SK-N-SH (cell line): ENCODE data around the gene LCE3E. TPM values are rescaled to one million over a fixed set of nuclear protein-coding genes. Genes with fewer than 3 reads are reported as not detected.

Experiments
- CTCF ChIA-PET: fragments of 300-600, 350-600 bp; formaldehyde crosslinking; extraction: SDS; loops from one replicate; lab custom pipeline; 2021; lab: Yijun Ruan, JAX
- POLR2A ChIA-PET: fragments of 350-600 bp; sonication (Branson Sonifier 250); formaldehyde crosslinking; extraction: SDS; loops from one replicate; lab custom pipeline; 2020; ENCODE audit warnings: antibody characterized with exemption, inconsistent platforms; lab: Yijun Ruan, JAX
- DNase-seq: peaks from one replicate; pipeline ENCODE4 v3.0.0; 2012
- H2AFZ ChIP-seq: fragments of 200-600 bp; sonication (generic); 2 replicates; pipeline ENCODE4 v1.8.1; 2016; ENCODE audit warnings: antibody characterized with exemption, mild to moderate bottlenecking, low read depth
- H3F3A ChIP-seq: fragments of 200-600 bp; sonication (generic); replicated peaks from 2 replicates; pipeline ENCODE3; 2016; ENCODE audit warnings: antibody characterized with exemption, mild to moderate bottlenecking; ENCODE audit not compliant: insufficient read depth
- H3K27ac ChIP-seq, 2 experiments: fragments of 200-500 bp in 1 of 2; fragments of 200-600 bp in 1 of 2; sonication (Bioruptor generic) in 1 of 2; sonication (generic), shearing (Covaris generic) in 1 of 2; 2 replicates each; pipeline versions ENCODE4 v1.5.1 to v1.6.1; 2014 to 2016; ENCODE audit warnings: low read depth in 2 of 2, inconsistent platforms in 1 of 2, low read length in 1 of 2, mild to moderate bottlenecking in 1 of 2, mixed read lengths in 1 of 2
- H3K27me3 ChIP-seq: fragments of 200-600 bp; sonication (generic), shearing (Covaris generic); 2 replicates; pipeline ENCODE4 v1.6.1; 2016; ENCODE audit warnings: mixed run types; ENCODE audit not compliant: insufficient read depth
- H3K36me3 ChIP-seq, 2 experiments: fragments of 200-500 bp in 1 of 2; fragments of 200-600 bp in 1 of 2; sonication (Bioruptor generic) in 1 of 2; sonication (generic) in 1 of 2; replicated peaks in 1 of 2; 2 replicates each; pipeline versions ENCODE3 to v1.5.1; 2014 to 2016; ENCODE audit warnings: low read length in 1 of 2, mild to moderate bottlenecking in 1 of 2; ENCODE audit not compliant: insufficient read depth in 2 of 2, control insufficient read depth in 1 of 2
- H3K4me1 ChIP-seq, 2 experiments: fragments of 200-500 bp in 1 of 2; fragments of 200-600 bp in 1 of 2; sonication (Bioruptor generic) in 1 of 2; sonication (generic), shearing (Covaris generic) in 1 of 2; 2 replicates each; pipeline versions ENCODE4 v1.5.1 to v1.6.1; 2014 to 2016; ENCODE audit warnings: low read depth in 1 of 2, low read length in 1 of 2, mixed run types in 1 of 2; ENCODE audit not compliant: insufficient read depth in 2 of 2, control insufficient read depth in 1 of 2
- H3K4me2 ChIP-seq: fragments of 200-600 bp; sonication (generic), shearing (Covaris generic); 2 replicates; pipeline ENCODE4 v1.6.1; 2017; ENCODE audit warnings: mixed run types
- H3K4me3 ChIP-seq, 2 experiments: fragments of 200-500 bp in 1 of 2; fragments of 200-600 bp in 1 of 2; sonication (Bioruptor generic) in 1 of 2; sonication (generic), shearing (Covaris generic) in 1 of 2; 2 replicates each; pipeline versions ENCODE4 v1.5.1 to v1.8.1; 2014 to 2016; ENCODE audit warnings: low read depth in 2 of 2, inconsistent platforms in 1 of 2, low read length in 1 of 2, mild to moderate bottlenecking in 1 of 2, mixed read lengths in 1 of 2, moderate library complexity in 1 of 2
- H3K79me2 ChIP-seq: fragments of 200-600 bp; sonication (generic); 2 replicates; pipeline ENCODE4 v1.8.1; 2017; ENCODE audit warnings: mild to moderate bottlenecking; ENCODE audit not compliant: insufficient read depth
- H3K9ac ChIP-seq: fragments of 200-600 bp; sonication (generic); 2 replicates; pipeline ENCODE4 v1.6.1; 2017; ENCODE audit warnings: mixed run types
- H3K9me2 ChIP-seq: fragments of 200-600 bp; sonication (generic); 2 replicates; pipeline ENCODE4 v1.6.1; 2017; ENCODE audit warnings: mixed run types
- H3K9me3 ChIP-seq: fragments of 200-600 bp; sonication (generic); 2 replicates; pipeline ENCODE4 v1.6.1; 2017; ENCODE audit warnings: mixed run types, mild to moderate bottlenecking, moderate library complexity
- H4K20me1 ChIP-seq: fragments of 200-600 bp; sonication (generic); 2 replicates; pipeline ENCODE4 v1.6.1; 2017; ENCODE audit warnings: mild to moderate bottlenecking, mixed run types; ENCODE audit not compliant: insufficient read depth
- ELF1 ChIP-seq: IDR thresholded peaks from 2 replicates; pipeline ENCODE4 v1.4.0; 2012
- FOXJ3 ChIP-seq: sonication (generic); formaldehyde crosslinking; IDR thresholded peaks from 2 replicates; pipeline ENCODE4 v1.5.1; 2020; ENCODE audit warnings: mild to moderate bottlenecking, missing genetic modification reagents
- GATA2 ChIP-seq: sonication (generic); formaldehyde crosslinking; IDR thresholded peaks from 2 replicates; pipeline ENCODE4 v1.5.0; 2020; ENCODE audit warnings: mild to moderate bottlenecking, missing genetic modification reagents
- MEF2A ChIP-seq: IDR thresholded peaks from 2 replicates; pipeline ENCODE4 v1.4.0; 2012; ENCODE audit warnings: low read depth, borderline replicate concordance
- MXI1 ChIP-seq: IDR thresholded peaks from 2 replicates; pipeline ENCODE4 v1.6.1; 2012; ENCODE audit warnings: mild to moderate bottlenecking, low read depth, low read length, improper control_type of control experiment
- NFIC ChIP-seq: IDR thresholded peaks from 2 replicates; pipeline ENCODE4 v1.4.0; 2012; ENCODE audit warnings: borderline replicate concordance
- NRF1 ChIP-seq: IDR thresholded peaks from 2 replicates; pipeline ENCODE4 v1.6.1; 2012; ENCODE audit warnings: low read depth, mild to moderate bottlenecking, low read length
- POLR2AphosphoS5 ChIP-seq: IDR thresholded peaks from 2 replicates; pipeline ENCODE4 v1.6.1; 2012; ENCODE audit warnings: low read depth, low read length
- RCOR1 ChIP-seq: fragments of 150-350 bp; IDR thresholded peaks from 2 replicates; pipeline ENCODE4 v1.6.1; 2017; ENCODE audit warnings: antibody characterized with exemption, low read length
- RFX5 ChIP-seq: IDR thresholded peaks from 2 replicates; pipeline ENCODE4 v1.6.1; 2012; ENCODE audit warnings: mild to moderate bottlenecking, improper control_type of control experiment, low read length
- RXRA ChIP-seq: IDR thresholded peaks from 2 replicates; pipeline ENCODE4 v1.4.0; 2012; ENCODE audit warnings: low read depth, mild to moderate bottlenecking, borderline replicate concordance
- TCF12 ChIP-seq: IDR thresholded peaks from 2 replicates; pipeline ENCODE4 v1.4.0; 2012
- TEAD4 ChIP-seq: IDR thresholded peaks from 2 replicates; pipeline ENCODE4 v1.4.0; 2012; ENCODE audit warnings: mild to moderate bottlenecking, borderline replicate concordance; ENCODE audit not compliant: insufficient read depth
- YY1 ChIP-seq: IDR thresholded peaks from 2 replicates; pipeline ENCODE4 v1.4.0; 2012; ENCODE audit warnings: low read depth, mild to moderate bottlenecking
- WGBS: methylation state at CpG from one replicate; pipeline ENCODE4 v1.1.6; 2017; ENCODE audit warnings: low lambda C conversion rate; 5-methylcytosine and 5-hydroxymethylcytosine counted together
- polyA plus RNA-seq, 3 experiments: library from polyadenylated mRNA; depleted of rRNA; stranded (reverse); fragments of >200 nt; gene quantifications; 2 replicates each; pipeline ENCODE4 v1.2.3, GENCODE V29; 2012
- TF ChIP-seq, protein P1 (sequence below): IDR thresholded peaks from 2 replicates; pipeline ENCODE4 v1.6.1; 2012; ENCODE audit warnings: mild to moderate bottlenecking, low read depth, low read length, moderate library complexity
- TF ChIP-seq, protein P2 (sequence below): IDR thresholded peaks from 2 replicates; pipeline ENCODE4 v1.4.0; 2012; ENCODE audit warnings: low read depth
- TF ChIP-seq, protein P3 (sequence below): fragments of 150-350 bp; IDR thresholded peaks from 2 replicates; pipeline ENCODE4 v1.6.1; 2017; ENCODE audit warnings: antibody characterized with exemption, low read length, low read depth, borderline replicate concordance
- TF ChIP-seq, protein P4 (sequence below): fragments of 200-600 bp; sonication (generic); IDR thresholded peaks from 2 replicates; pipeline ENCODE4 v1.6.1; 2017; ENCODE audit warnings: antibody characterized with exemption, mild to moderate bottlenecking, moderate library complexity
- TF ChIP-seq, protein P5 (sequence below): IDR thresholded peaks from 2 replicates; pipeline ENCODE4; 2012

Gene LCE3E
- polyA plus RNA-seq, 1 of the 3 experiments (the other 2 are of a cell fraction), result not detected

DNA sequence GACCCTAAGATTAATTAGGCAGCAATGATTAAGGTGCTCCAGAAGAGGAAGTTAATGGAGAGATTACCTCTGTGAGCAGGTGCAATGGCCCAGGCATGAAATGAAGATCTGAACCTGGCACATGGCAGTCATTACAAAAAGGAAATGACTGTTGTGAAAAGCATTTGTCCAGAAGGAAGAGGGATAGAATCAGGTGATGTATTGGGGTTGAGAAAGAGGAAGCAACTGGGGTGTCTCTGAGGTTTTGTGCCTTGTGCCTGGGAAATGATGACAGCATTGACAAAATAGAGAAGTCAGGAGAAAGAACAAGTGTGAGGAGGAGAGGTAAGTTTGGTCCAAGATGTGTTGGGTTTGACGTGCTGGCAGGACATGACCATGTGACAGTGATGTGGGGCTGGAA is 46.7 kb downstream of the LCE3E start (continued):
- TF ChIP-seq, protein P1, sequence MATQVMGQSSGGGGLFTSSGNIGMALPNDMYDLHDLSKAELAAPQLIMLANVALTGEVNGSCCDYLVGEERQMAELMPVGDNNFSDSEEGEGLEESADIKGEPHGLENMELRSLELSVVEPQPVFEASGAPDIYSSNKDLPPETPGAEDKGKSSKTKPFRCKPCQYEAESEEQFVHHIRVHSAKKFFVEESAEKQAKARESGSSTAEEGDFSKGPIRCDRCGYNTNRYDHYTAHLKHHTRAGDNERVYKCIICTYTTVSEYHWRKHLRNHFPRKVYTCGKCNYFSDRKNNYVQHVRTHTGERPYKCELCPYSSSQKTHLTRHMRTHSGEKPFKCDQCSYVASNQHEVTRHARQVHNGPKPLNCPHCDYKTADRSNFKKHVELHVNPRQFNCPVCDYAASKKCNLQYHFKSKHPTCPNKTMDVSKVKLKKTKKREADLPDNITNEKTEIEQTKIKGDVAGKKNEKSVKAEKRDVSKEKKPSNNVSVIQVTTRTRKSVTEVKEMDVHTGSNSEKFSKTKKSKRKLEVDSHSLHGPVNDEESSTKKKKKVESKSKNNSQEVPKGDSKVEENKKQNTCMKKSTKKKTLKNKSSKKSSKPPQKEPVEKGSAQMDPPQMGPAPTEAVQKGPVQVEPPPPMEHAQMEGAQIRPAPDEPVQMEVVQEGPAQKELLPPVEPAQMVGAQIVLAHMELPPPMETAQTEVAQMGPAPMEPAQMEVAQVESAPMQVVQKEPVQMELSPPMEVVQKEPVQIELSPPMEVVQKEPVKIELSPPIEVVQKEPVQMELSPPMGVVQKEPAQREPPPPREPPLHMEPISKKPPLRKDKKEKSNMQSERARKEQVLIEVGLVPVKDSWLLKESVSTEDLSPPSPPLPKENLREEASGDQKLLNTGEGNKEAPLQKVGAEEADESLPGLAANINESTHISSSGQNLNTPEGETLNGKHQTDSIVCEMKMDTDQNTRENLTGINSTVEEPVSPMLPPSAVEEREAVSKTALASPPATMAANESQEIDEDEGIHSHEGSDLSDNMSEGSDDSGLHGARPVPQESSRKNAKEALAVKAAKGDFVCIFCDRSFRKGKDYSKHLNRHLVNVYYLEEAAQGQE, result no peak
- TF ChIP-seq, protein P2, sequence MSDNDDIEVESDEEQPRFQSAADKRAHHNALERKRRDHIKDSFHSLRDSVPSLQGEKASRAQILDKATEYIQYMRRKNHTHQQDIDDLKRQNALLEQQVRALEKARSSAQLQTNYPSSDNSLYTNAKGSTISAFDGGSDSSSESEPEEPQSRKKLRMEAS, result no peak

DNA sequence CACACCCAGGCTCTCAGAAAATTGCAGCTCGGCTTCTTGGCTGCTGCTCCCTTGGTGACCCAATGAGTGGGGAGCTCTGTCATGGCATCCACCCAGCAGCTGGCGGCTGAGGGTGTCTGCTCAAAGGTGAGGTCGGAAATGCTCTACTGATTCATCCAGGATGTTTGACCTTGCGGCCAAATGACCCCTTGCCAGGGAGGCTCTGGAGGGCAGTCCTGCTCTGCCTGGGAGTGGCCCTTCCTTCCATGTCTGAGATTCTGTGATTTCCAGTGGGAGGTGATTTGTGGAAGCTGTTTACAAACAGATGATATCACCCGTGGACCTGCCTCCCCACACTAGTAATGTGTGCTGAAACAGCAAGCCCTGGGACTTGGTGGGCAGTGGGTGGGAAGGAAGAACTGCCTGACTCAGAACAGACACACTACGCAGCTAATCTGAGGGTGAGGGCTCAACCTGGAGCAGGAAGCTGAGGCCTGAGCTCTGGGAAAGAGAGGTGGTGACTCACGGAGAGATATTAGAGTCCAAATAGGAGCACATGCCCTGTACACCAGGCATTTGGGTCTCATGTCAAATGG is 49.3 kb downstream of the LCE3E start:
- H3K4me2 ChIP-seq, result no peak overlapping the region
- CTCF ChIA-PET, result interaction anchor here (0.7 to 1.9 kb wide), 3 partner anchors 16 to 464 kb away, joined by 3 to 13 read pairs (median 3); no protein-coding TSS in a partner anchor

More for the DNA sequence above, 49.3 kb downstream of the LCE3E start:
- H3K36me3 ChIP-seq, result no peaks in the 10 kb centered on the region
- no peaks in the 10 kb centered on the region for H3K9me2 ChIP-seq
- 4% methylated on average over 6 of the region's 7 CpGs for WGBS
- TF ChIP-seq MEF2A (no peak), RCOR1 (no peak), ELF1 (no peak), MXI1 (no peak), GATA2 (no peak), RXRA (no peak), RFX5 (no peak), NFIC (no peak), TCF12 (no peak), FOXJ3 (CRISPR knock-in tag) (no peak), POLR2AphosphoS5 (no peak), NRF1 (no peak), TEAD4 (no peak), YY1 (no peak)
- TF ChIP-seq, protein P3, sequence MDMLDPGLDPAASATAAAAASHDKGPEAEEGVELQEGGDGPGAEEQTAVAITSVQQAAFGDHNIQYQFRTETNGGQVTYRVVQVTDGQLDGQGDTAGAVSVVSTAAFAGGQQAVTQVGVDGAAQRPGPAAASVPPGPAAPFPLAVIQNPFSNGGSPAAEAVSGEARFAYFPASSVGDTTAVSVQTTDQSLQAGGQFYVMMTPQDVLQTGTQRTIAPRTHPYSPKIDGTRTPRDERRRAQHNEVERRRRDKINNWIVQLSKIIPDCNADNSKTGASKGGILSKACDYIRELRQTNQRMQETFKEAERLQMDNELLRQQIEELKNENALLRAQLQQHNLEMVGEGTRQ, result no peak
- TF ChIP-seq, protein P4, sequence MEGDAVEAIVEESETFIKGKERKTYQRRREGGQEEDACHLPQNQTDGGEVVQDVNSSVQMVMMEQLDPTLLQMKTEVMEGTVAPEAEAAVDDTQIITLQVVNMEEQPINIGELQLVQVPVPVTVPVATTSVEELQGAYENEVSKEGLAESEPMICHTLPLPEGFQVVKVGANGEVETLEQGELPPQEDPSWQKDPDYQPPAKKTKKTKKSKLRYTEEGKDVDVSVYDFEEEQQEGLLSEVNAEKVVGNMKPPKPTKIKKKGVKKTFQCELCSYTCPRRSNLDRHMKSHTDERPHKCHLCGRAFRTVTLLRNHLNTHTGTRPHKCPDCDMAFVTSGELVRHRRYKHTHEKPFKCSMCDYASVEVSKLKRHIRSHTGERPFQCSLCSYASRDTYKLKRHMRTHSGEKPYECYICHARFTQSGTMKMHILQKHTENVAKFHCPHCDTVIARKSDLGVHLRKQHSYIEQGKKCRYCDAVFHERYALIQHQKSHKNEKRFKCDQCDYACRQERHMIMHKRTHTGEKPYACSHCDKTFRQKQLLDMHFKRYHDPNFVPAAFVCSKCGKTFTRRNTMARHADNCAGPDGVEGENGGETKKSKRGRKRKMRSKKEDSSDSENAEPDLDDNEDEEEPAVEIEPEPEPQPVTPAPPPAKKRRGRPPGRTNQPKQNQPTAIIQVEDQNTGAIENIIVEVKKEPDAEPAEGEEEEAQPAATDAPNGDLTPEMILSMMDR, result no peak
- TF ChIP-seq, protein P2, result no peak
- TF ChIP-seq, protein P5, sequence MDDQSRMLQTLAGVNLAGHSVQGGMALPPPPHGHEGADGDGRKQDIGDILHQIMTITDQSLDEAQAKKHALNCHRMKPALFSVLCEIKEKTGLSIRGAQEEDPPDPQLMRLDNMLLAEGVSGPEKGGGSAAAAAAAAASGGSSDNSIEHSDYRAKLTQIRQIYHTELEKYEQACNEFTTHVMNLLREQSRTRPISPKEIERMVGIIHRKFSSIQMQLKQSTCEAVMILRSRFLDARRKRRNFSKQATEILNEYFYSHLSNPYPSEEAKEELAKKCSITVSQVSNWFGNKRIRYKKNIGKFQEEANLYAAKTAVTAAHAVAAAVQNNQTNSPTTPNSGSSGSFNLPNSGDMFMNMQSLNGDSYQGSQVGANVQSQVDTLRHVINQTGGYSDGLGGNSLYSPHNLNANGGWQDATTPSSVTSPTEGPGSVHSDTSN, result no peak
- POLR2A ChIA-PET, result no interaction called here
- H3K4me3 ChIP-seq, result no peak overlapping the region
- H3K27ac ChIP-seq, result no peak overlapping the region
- H3K79me2 ChIP-seq, result no peaks in the 10 kb centered on the region
- H3K4me1 ChIP-seq, result no peaks in the 10 kb centered on the region
- DNase-seq, result no peak
- H4K20me1 ChIP-seq, result no peaks in the 10 kb centered on the region
- no peaks in the 10 kb centered on the region for H3F3A ChIP-seq
- H3K9me3 ChIP-seq, result no peaks in the 10 kb centered on the region
- H3K27me3 ChIP-seq, result peaks cover 46% of the 10 kb centered on the region
- no peak overlapping the region for H3K9ac ChIP-seq
- H2AFZ ChIP-seq, result no peak overlapping the region
